Neural cell (in vitro differentiated cells): ENCODE measurements around the gene AQP9. TPM values are rescaled to one million over a fixed set of nuclear protein-coding genes. Genes with fewer than 3 reads are reported as not detected.

ENCODE experiments used
- H2AFZ ChIP-seq: fragments of 200-600, 300-800 bp; sonication (generic), shearing (Covaris generic); 2 replicates; pipeline ENCODE4 v1.6.0; 2014; ENCODE audit warnings: low read depth, mild to moderate bottlenecking, antibody characterized with exemption, low read length, moderate library complexity
- H3F3A ChIP-seq: fragments of 200-600 bp; shearing (Covaris generic); 2 replicates; pipeline ENCODE4 v1.6.1; 2016; ENCODE audit warnings: mild to moderate bottlenecking, moderate library complexity, mixed read lengths, antibody characterized with exemption, low read length; ENCODE audit not compliant: insufficient read depth, poor library complexity, severe bottlenecking
- H3K27ac ChIP-seq: fragments of 200-600, 300-800 bp; sonication (generic), shearing (Covaris generic); 2 replicates; pipeline ENCODE4 v1.5.1; 2014; ENCODE audit warnings: mild to moderate bottlenecking, low read length, moderate library complexity
- H3K27me3 ChIP-seq: fragments of 300-800, 200-600 bp; sonication (generic), shearing (Covaris generic); 2 replicates; pipeline ENCODE4 v1.6.0; 2014; ENCODE audit warnings: mild to moderate bottlenecking, low read depth, low read length, moderate library complexity; ENCODE audit not compliant: insufficient read depth
- H3K36me3 ChIP-seq: fragments of 300-800, 200-600 bp; sonication (generic), shearing (Covaris generic); 2 replicates; pipeline ENCODE4 v1.5.1; 2014; ENCODE audit warnings: mild to moderate bottlenecking, antibody characterized with exemption, low read length, moderate library complexity; ENCODE audit not compliant: insufficient read depth
- H3K4me2 ChIP-seq: fragments of 300-800, 200-600 bp; sonication (generic), shearing (Covaris generic); 2 replicates; pipeline ENCODE4 v1.6.0; 2014; ENCODE audit warnings: mild to moderate bottlenecking, low read length
- H3K4me3 ChIP-seq: fragments of 300-800, 200-600 bp; sonication (generic), shearing (Covaris generic); 2 replicates; pipeline ENCODE4 v1.5.1; 2014; ENCODE audit warnings: mild to moderate bottlenecking, low read length, moderate library complexity
- H3K79me2 ChIP-seq: fragments of 200-600 bp; shearing (Covaris generic); replicated peaks from 2 replicates; pipeline ENCODE4 v1.6.0; 2014; ENCODE audit warnings: mild to moderate bottlenecking, low read length, moderate library complexity; ENCODE audit not compliant: insufficient read depth
- H3K9ac ChIP-seq: fragments of 300-800, 200-600 bp; sonication (generic), shearing (Covaris generic); 2 replicates; pipeline ENCODE4 v1.6.1; 2016; ENCODE audit warnings: mild to moderate bottlenecking, low read length, mixed read lengths
- H3K9me2 ChIP-seq: fragments of 200-600 bp; shearing (Covaris generic); 2 replicates; pipeline ENCODE4 v1.6.1; 2016; ENCODE audit warnings: mild to moderate bottlenecking, low read length, mixed read lengths; ENCODE audit not compliant: insufficient read depth
- H3K9me3 ChIP-seq: fragments of 200-600, 300-800 bp; sonication (generic), shearing (Covaris generic); 2 replicates; pipeline ENCODE4 v1.6.1; 2016; ENCODE audit warnings: mild to moderate bottlenecking, mixed run types, low read length, moderate library complexity, mixed read lengths
- H4K20me1 ChIP-seq: fragments of 200-600 bp; shearing (Covaris generic); 2 replicates; pipeline ENCODE4 v1.6.1; 2016; ENCODE audit warnings: mild to moderate bottlenecking, mixed run types; ENCODE audit not compliant: insufficient read depth
- CTCF ChIP-seq: fragments of 450-650 bp; IDR thresholded peaks from 2 replicates; pipeline ENCODE4 v1.5.1; 2014; ENCODE audit warnings: antibody characterized with exemption, mild to moderate bottlenecking, moderate library complexity; ENCODE audit not compliant: poor library complexity, severe bottlenecking
- EP300 ChIP-seq: fragments of 450-650 bp; conservative IDR thresholded peaks from 2 replicates; pipeline ENCODE4 v1.6.1; 2014; ENCODE audit warnings: antibody characterized with exemption, mild to moderate bottlenecking, moderate library complexity; ENCODE audit not compliant: poor library complexity, severe bottlenecking
- EZH2 ChIP-seq: fragments of 200-600, 300-800 bp; shearing (Covaris generic), sonication (generic); IDR thresholded peaks from 2 replicates; pipeline ENCODE4 v1.6.1; 2014; ENCODE audit warnings: antibody characterized with exemption, low read length, borderline replicate concordance, mild to moderate bottlenecking; ENCODE audit not compliant: insufficient read depth, poor library complexity, severe bottlenecking
- MXI1 ChIP-seq: fragments of 450-650 bp; conservative IDR thresholded peaks from 2 replicates; pipeline ENCODE4 v1.6.1; 2014; ENCODE audit warnings: antibody characterized with exemption, mild to moderate bottlenecking; ENCODE audit not compliant: poor library complexity, severe bottlenecking
- POLR2AphosphoS5 ChIP-seq: IDR thresholded peaks from 2 replicates; pipeline ENCODE4 v1.6.1; 2012
- RAD21 ChIP-seq: fragments of 450-650 bp; conservative IDR thresholded peaks from 2 replicates; pipeline ENCODE4 v1.6.1; 2014; ENCODE audit warnings: antibody characterized with exemption, mild to moderate bottlenecking, moderate library complexity
- REST ChIP-seq: IDR thresholded peaks from 2 replicates; pipeline ENCODE4 v1.6.1; 2012; ENCODE audit warnings: borderline replicate concordance
- SMC3 ChIP-seq: fragments of 450-650 bp; conservative IDR thresholded peaks from 2 replicates; pipeline ENCODE4 v1.6.1; 2014; ENCODE audit warnings: antibody characterized with exemption, mild to moderate bottlenecking, moderate library complexity; ENCODE audit not compliant: poor library complexity
- TAF1 ChIP-seq: IDR thresholded peaks from 2 replicates; pipeline ENCODE4 v1.6.1; 2012; ENCODE audit warnings: low read depth
- polyA plus RNA-seq: library from polyadenylated mRNA; depleted of rRNA; stranded (reverse); fragments of >200 nt; gene quantifications from 2 replicates; pipeline ENCODE4 v1.2.3, GENCODE V29; 2014

Gene AQP9
- polyA plus RNA-seq, 1 donor from 2014 or later = not detected

DNA sequence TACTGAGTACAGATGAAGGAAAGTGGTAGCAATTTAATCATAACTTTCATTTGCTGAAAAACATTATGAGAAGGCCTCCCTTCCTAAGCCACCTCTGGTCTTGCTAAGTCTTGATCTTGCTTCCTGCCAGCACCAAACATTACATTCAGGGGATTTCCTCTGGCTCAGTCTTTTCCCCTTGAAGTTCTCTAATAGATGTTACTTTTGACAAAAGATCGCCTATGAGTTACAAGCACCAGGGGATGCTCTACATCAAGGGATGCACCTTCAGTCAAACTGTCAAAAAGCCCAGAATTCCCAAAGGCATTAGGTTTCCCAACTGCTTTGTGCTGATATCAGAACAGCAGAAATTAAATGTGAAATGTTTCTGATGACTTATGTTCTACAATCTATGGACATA, 47.3 kb downstream of the AQP9 start:
- no peak overlapping the region for H2AFZ ChIP-seq
- no peak for TF ChIP-seq EZH2
- no peak for TF ChIP-seq MXI1
- TF ChIP-seq CTCF = no peak
- TF ChIP-seq TAF1 = no peak
- TF ChIP-seq SMC3 = no peak
- no peak for TF ChIP-seq EP300
- no peak for TF ChIP-seq POLR2AphosphoS5
- TF ChIP-seq REST = no peak
- TF ChIP-seq RAD21 = no peak
- no peaks in the 10 kb centered on the region for H3K9me3 ChIP-seq
- no peaks in the 10 kb centered on the region for H3K79me2 ChIP-seq
- no peak overlapping the region for H3K27ac ChIP-seq
- H3K9me2 ChIP-seq = no peaks in the 10 kb centered on the region
- H3K9ac ChIP-seq = no peak overlapping the region
- no peak overlapping the region for H3K4me2 ChIP-seq
- H3K4me3 ChIP-seq = no peak overlapping the region
- no peaks in the 10 kb centered on the region for H3K27me3 ChIP-seq
- H4K20me1 ChIP-seq = no peaks in the 10 kb centered on the region
- H3K36me3 ChIP-seq = no peaks in the 10 kb centered on the region
- no peaks in the 10 kb centered on the region for H3F3A ChIP-seq

GRCh38 chr15:58189148-58189811, 51.1 kb downstream of the AQP9 start:
- TF ChIP-seq SMC3 (no peak), CTCF (no peak), EP300 (no peak), REST (no peak), TAF1 (no peak), POLR2AphosphoS5 (no peak), EZH2 (no peak), RAD21 (no peak), MXI1 (no peak)
- Histone ChIP-seq H3K36me3 (no peaks in the 10 kb centered on the region), H3F3A (no peaks in the 10 kb centered on the region), H3K27ac (no peak overlapping the region), H3K27me3 (no peaks in the 10 kb centered on the region), H4K20me1 (no peaks in the 10 kb centered on the region), H3K9me3 (no peaks in the 10 kb centered on the region), H2AFZ (no peak overlapping the region), H3K9me2 (no peaks in the 10 kb centered on the region), H3K4me3 (no peak overlapping the region), H3K9ac (no peak overlapping the region), H3K79me2 (no peaks in the 10 kb centered on the region), H3K4me2 (no peak overlapping the region)
